Lower leg skin (tissue), 4 donors: ENCODE results near the gene ZNF569. TPM values are rescaled to one million over a fixed set of nuclear protein-coding genes. Genes with fewer than 3 reads are reported as not detected.
"Not testable (repeated sequence)": the region's sequence is repeated elsewhere in the genome, so short reads cannot be mapped to it uniquely, and the experiment has no call there.

ENCODE experiments used
- DNase-seq, 2 donors: peaks; one replicate each; pipeline ENCODE4 v3.0.0-alpha.2; 2019; ENCODE audit warnings: low spot score in 2 of 2
- H3K4me3 ChIP-seq: fragments of 200-600 bp; sonication (generic); 2 replicates; pipeline ENCODE4 v1.5.1; 2017; ENCODE audit warnings: mild to moderate bottlenecking, low read depth; ENCODE audit not compliant: poor library complexity, severe bottlenecking
- POLR2A ChIP-seq, 2 donors: fragments of 450-650 bp; IDR thresholded peaks; one replicate each; pipeline ENCODE4 v1.6.1; 2016 to 2017; ENCODE audit warnings: antibody characterized with exemption in 2 of 2, mild to moderate bottlenecking in 1 of 2, moderate library complexity in 1 of 2
- WGBS, 2 donors: methylation state at CpG; one replicate each; pipeline ENCODE4 v1.1.5; 2018; 5-methylcytosine and 5-hydroxymethylcytosine counted together
- intact Hi-C: fragments of 100-400 bp; cut with DNase I; formaldehyde crosslinking; loops from one replicate; pipeline ENCODE4 v1.15.0; 2023; ENCODE audit warnings: low total_unique reads
- total RNA-seq, 4 donors: library from RNA; depleted of rRNA; stranded (reverse); fragments of >200 nt; gene quantifications; one replicate each; pipeline ENCODE4 v1.1.0, GENCODE V29; 2016
- TF ChIP-seq, protein P1 (sequence below), 3 donors: fragments of 450-650 bp; IDR thresholded peaks; one replicate each; pipeline ENCODE4 v1.5.1; 2016; ENCODE audit warnings: antibody characterized with exemption in 3 of 3, mild to moderate bottlenecking in 3 of 3, moderate library complexity in 2 of 3

ZNF569 gene
- total RNA-seq, 4 donors from 2014 or later: 1.5 to 5.3 (median 4.3) TPM

DNA sequence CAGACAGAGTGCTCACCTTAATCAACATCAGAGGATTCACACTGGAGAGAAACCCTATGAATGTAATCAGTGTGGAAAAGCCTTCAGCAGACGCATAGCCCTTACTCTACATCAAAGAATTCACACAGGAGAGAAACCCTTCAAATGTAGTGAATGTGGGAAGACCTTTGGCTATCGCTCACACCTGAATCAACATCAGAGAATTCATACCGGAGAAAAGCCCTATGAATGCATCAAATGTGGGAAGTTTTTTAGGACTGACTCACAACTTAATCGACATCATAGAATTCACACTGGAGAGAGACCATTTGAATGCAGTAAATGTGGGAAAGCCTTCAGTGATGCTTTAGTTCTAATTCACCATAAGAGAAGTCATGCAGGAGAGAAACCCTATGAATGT is 78.0 kb downstream of the ZNF569 start:
- intact Hi-C loops: no loop called here
- TF ChIP-seq POLR2A (IDR thresholded peaks at IDR 0.05): no peak
- TF ChIP-seq, protein P1, sequence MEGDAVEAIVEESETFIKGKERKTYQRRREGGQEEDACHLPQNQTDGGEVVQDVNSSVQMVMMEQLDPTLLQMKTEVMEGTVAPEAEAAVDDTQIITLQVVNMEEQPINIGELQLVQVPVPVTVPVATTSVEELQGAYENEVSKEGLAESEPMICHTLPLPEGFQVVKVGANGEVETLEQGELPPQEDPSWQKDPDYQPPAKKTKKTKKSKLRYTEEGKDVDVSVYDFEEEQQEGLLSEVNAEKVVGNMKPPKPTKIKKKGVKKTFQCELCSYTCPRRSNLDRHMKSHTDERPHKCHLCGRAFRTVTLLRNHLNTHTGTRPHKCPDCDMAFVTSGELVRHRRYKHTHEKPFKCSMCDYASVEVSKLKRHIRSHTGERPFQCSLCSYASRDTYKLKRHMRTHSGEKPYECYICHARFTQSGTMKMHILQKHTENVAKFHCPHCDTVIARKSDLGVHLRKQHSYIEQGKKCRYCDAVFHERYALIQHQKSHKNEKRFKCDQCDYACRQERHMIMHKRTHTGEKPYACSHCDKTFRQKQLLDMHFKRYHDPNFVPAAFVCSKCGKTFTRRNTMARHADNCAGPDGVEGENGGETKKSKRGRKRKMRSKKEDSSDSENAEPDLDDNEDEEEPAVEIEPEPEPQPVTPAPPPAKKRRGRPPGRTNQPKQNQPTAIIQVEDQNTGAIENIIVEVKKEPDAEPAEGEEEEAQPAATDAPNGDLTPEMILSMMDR (IDR thresholded peaks at IDR 0.05): no peak
- no peak overlapping the region for H3K4me3 ChIP-seq
- no peak for DNase-seq
- WGBS, 2 donors: 96 to 98% methylated on average over 4 of the region's 4 CpGs

DNA sequence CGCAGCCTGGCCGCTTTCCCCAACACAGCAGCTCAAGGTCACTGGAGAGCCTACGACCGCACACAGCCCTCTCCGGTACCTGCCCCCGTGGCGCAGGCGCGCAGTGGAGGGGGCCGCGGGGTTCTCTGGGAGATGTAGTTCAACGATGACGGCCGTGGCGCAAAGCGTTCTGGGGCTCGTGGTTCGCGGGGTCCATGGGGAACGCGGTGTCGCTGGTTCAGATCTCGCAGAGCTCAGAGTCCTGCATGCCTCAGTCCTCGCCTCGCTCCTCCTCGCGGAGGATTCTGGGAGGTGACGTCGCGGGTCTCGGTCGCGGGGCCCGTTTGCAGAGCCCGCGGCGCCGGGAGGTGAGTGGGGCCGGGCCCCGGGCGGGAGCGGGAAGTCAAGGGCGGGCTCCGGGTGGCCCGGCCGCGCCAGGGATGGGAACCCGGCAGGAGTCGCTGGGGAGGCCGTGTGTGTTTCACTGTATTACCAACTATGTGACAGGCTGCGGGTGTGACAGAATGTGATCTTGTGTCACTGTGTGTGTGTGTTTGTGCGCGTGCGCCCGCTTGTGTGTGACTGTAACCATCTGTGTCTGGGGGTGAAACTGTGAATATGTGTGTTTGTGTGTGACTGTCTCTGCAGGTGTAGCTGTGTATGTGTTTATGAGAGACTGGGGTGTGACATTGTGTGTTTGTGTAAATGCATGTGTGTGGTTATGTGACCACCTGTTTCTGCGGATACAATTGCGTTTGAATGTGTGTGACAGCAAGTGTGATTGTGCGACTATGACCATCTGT is 96.2 kb downstream of the ZNF569 start, which contains the start of gene ZNF527:
TSS of gene ZNF527 (plus strand) at position 220 of the 782 bp plus-strand sequence. CDS start 3,100 bp downstream, outside the sequence.
- WGBS, 2 donors: 2% methylated on average over 22 to 40 of the region's 58 CpGs
- peak; percentile 96 to 99 for DNase-seq
- H3K4me3 ChIP-seq: peak within 1 kb of the TSS; percentile 52
- no peak for TF ChIP-seq POLR2A (IDR thresholded peaks at IDR 0.05)
- TF ChIP-seq, protein P1 (IDR thresholded peaks at IDR 0.05): no peak
- intact Hi-C loops: no loop called here

DNA sequence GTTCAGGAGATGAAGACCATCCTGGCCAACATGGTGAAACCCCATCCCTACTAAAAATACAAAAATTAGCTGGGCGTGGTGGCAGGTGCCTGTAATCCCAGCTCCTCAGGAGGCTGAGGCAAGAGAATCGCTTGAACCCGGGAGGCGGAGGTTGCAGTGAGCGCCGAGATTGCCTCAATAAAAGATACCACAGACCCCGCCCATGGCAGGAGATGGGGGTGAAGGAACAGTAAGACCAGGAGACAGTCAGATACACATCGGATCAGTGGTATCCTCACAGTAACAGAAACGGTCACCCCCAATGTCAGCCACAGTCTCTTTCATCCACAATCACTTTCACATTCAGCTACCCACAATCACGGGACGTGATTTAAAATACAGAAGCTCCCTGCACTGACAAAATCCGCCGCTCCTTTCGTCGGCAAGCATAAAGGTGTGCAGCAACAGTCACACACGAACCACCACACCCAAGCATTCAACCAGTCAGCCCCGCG is 96.8 kb downstream of the ZNF569 start:
- WGBS, 2 donors: 2 to 4% methylated on average over 18 of the region's 18 CpGs
- DNase-seq, intact Hi-C loops: not testable (repeated sequence)
- peak overlapping the region; percentile 52 for H3K4me3 ChIP-seq

DNA sequence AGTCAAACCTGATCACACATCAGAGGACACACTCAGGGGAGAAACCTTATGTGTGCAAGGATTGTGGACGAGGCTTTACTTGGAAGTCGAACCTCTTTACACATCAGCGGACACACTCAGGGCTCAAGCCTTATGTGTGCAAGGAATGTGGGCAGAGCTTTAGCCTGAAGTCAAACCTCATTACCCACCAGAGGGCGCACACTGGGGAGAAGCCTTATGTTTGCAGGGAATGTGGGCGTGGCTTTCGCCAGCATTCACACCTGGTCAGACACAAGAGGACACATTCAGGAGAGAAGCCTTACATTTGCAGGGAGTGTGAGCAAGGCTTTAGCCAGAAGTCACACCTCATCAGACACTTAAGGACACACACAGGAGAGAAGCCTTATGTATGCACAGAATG is 104.5 kb downstream of the ZNF569 start:
- 89 to 93% methylated on average over 6 of the region's 6 CpGs for WGBS, 2 donors
- no peak for TF ChIP-seq POLR2A (IDR thresholded peaks at IDR 0.05)
- TF ChIP-seq, protein P1 (IDR thresholded peaks at IDR 0.05): no peak
- intact Hi-C loops: no loop called here
- no peak overlapping the region for H3K4me3 ChIP-seq
- DNase-seq: no peak

DNA sequence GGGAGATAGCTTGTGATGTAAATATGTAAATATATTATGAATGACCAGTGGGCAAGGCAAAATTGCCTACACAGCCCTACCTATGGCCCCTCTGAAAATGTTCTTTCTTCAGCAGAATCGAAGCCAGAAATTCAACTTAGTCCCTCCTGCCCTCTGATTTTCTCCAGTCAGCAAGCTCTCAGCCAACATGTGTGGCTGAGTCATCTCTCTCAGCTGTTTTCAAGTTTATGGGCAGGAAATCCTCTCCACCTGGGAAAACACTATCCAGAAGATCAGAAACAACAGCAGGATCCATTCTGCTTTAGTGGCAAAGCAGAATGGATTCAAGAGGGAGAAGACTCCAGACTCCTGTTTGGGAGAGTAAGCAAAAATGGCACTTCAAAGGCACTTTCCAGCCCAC is 105.2 kb downstream of the ZNF569 start:
- intact Hi-C loops: no loop called here
- no peak for DNase-seq
- WGBS, 2 donors: 61 to 66% methylated on average over 1 of the region's 1 CpG

More for the DNA sequence above, 105.2 kb downstream of the ZNF569 start:
- TF ChIP-seq POLR2A (IDR thresholded peaks at IDR 0.05): no peak
- TF ChIP-seq, protein P1 (IDR thresholded peaks at IDR 0.05): no peak
- no peak overlapping the region for H3K4me3 ChIP-seq

Other genes with a start within 250 kb of the ZNF569 start
- 1 to 10 TPM; 4.1 to 6.9 (median 5.2) TPM for gene ZNF383, start 249.2 kb downstream of the ZNF569 start, total RNA-seq
- 1 to 10 TPM; 3.3 to 7.8 (median 4.3) TPM for gene ZNF527, start 96.3 kb downstream of the ZNF569 start, total RNA-seq
- 1 to 10 TPM; 2.7 to 6.6 (median 6.3) TPM for gene ZNF570, start 1.9 kb upstream of the ZNF569 start, total RNA-seq
- gene ZNF793, start 39.5 kb upstream of the ZNF569 start, total RNA-seq: 1 to 10 TPM; 2.2 to 5.3 (median 2.7) TPM
- 1 to 10 TPM; 3.3 to 6.6 (median 4.5) TPM for gene ZNF571, start 127.3 kb upstream of the ZNF569 start, total RNA-seq
- gene ZNF540, start 127.4 kb upstream of the ZNF569 start, total RNA-seq: 1 to 10 TPM; 1.0 to 6.9 (median 2.0) TPM
- 10 to 100 TPM in 1 of 4 donors, 1 to 10 TPM in 3; 8.9 to 18.0 (median 9.5) TPM for gene ZFP30, start 188.0 kb upstream of the ZNF569 start, total RNA-seq